Measurements from ENCODE around the gene ACO2.

- TF ChIP-seq CTCF (conservative IDR thresholded peaks at IDR 0.05; ENCODE audit: low read length) (no peak), EZH2phosphoT487 (IDR thresholded peaks at IDR 0.05; ENCODE audit: borderline replicate concordance, low read depth, low read length) (no peak)
These were observed 99.9 kb downstream of the ACO2 start for GRCh38 chr22:41568811-41569210.

All from OCI-LY7 (cell line).